Psoas muscle (tissue), 8 donors: ENCODE results near the gene CACNA1D. TPM values are rescaled to one million over a fixed set of nuclear protein-coding genes. Genes with fewer than 3 reads are reported as not detected.
A peak's percentile ranks its signal among the peaks of the same experiment; 100 is the strongest.

Experiments used
- ATAC-seq, 4 donors: fragments of 200-7000 bp; cut with Tn5 transposase; one replicate each; pipeline ENCODE4 v1.9.1; 2020; ENCODE audit warnings: moderate library complexity in 3 of 4, mild to moderate bottlenecking in 2 of 4
- DNase-seq, 2 donors: peaks; one replicate each; pipeline ENCODE4 v3.0.0-alpha.2; 2020
- H3K27ac ChIP-seq: fragments of 200-600 bp; one replicate; pipeline ENCODE4 v1.8.0; 2022
- H3K27me3 ChIP-seq, 3 donors: fragments of 200-600 bp in 1 of 3; one replicate each; pipeline versions ENCODE4 v1.6.1 to v1.8.0; 2013 to 2022; ENCODE audit warnings: low read length in 2 of 3, mild to moderate bottlenecking in 2 of 3, moderate library complexity in 1 of 3; ENCODE audit not compliant: insufficient read depth in 3 of 3
- H3K36me3 ChIP-seq, 2 donors: fragments of 200-600 bp in 1 of 2; one replicate each; pipeline versions ENCODE4 v1.6.1 to v1.8.0; 2013 to 2022; ENCODE audit warnings: low read depth in 1 of 2, mild to moderate bottlenecking in 1 of 2, moderate library complexity in 1 of 2; ENCODE audit not compliant: insufficient read depth in 1 of 2
- H3K4me1 ChIP-seq: fragments of 200-600 bp; one replicate; pipeline ENCODE4 v1.8.0; 2022
- H3K4me3 ChIP-seq: fragments of 200-600 bp; one replicate; pipeline ENCODE4 v1.8.0; 2022; ENCODE audit warnings: mild to moderate bottlenecking
- H3K9me3 ChIP-seq: fragments of 200-600 bp; one replicate; pipeline ENCODE4 v1.8.0; 2022
- CTCF ChIP-seq: fragments of 200-600 bp; IDR thresholded peaks from one replicate; pipeline ENCODE4 v1.8.0; 2022; ENCODE audit warnings: antibody characterized with exemption
- WGBS, 3 donors: extraction: QIAGEN DNeasy Blood & Tissue Kit; methylation state at CpG; one replicate each; pipeline versions ENCODE4 v1.1.6 to v1.1.7; 2013; 5-methylcytosine and 5-hydroxymethylcytosine counted together
- intact Hi-C, 2 donors: fragments of 100-400 bp; cut with DNase I; formaldehyde crosslinking; loops; one replicate each; pipeline versions ENCODE4 v1.11.0 to v1.14.2; 2022
- polyA plus RNA-seq, 3 donors: library from polyadenylated mRNA; stranded (reverse); fragments of 200-250 nt; gene quantifications; one replicate each; pipeline ENCODE4 v1.2.3, GENCODE V29; 2013
- total RNA-seq, 4 donors: library from RNA; stranded (reverse); fragmentation: NEBNext Ultra II Directional in 2 of 4; extraction: Animal tissue kit (Norgen Biotek cat#: 25700) in 2 of 4; gene quantifications; one replicate each; pipeline versions ENCODE4 v1.2.1 to v1.2.4, GENCODE V29; 2021 to 2023
- donor health status: healthy with polysubstance abuse.
- donor health status: DM: no; HTN: no; CAD: no; lungs with moderate emphysema.
- donor health status: Bipolar disorder and iron deficiency.
- donor health status: healthy.
- donor health status: DM: yes; HTN: yes; CAD: no.
- donor health status: DM: no; HTN: no; CAD: no.
- donor health status: DM: no; HTN: no; CAD: no.
- donor health status: DM: yes; HTN: yes; CAD: no.

The CACNA1D gene
- total and polyA plus RNA-seq, 7 donors: 0.05 to 0.82 (median 0.28) TPM; not detected in 2

DNA sequence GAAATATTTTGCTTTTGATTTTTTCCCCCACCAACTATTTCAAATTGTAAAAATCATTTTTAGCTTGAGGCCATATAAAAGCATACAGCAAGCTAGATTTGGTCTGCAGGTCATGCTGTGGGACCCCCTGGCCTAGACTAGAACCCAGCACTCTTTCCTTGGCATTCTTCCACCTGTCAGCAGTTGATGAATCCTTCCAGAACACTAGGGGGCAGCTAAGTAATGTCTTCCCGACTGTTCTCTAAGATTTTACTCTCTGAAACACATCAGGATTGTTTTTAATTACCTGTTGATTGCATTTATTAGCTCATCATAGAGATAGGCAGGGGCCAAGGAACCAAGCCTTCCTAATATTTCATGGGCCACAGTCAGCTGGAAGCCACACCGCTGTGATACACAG is 174.5 kb downstream of the CACNA1D start:
- intact Hi-C loops: no loop called here
- ATAC-seq: no peak
- peak; percentile 17 for TF ChIP-seq CTCF

GRCh38 chr3:53670721-53671120 is 176.3 kb downstream of the CACNA1D start:
- intact Hi-C loops: no loop called here
- WGBS, 3 donors: 65 to 80% (median 67%) methylated on average over 3 of the region's 3 CpGs
- H3K36me3 ChIP-seq: no peaks in the 10 kb centered on the region
- no peak overlapping the region for H3K4me3 ChIP-seq
- no peak for TF ChIP-seq CTCF
- H3K27ac ChIP-seq: no peak overlapping the region
- no peaks in the 10 kb centered on the region for H3K27me3 ChIP-seq
- ATAC-seq (no peak), DNase-seq (no peak)
- no peaks in the 10 kb centered on the region for H3K4me1 ChIP-seq
- H3K9me3 ChIP-seq: no peaks in the 10 kb centered on the region

More for the DNA sequence above, 174.5 kb downstream of the CACNA1D start:
- Histone ChIP-seq H3K27ac (no peak overlapping the region), H3K36me3 (no peaks in the 10 kb centered on the region), H3K4me3 (no peak overlapping the region), H3K27me3 (no peaks in the 10 kb centered on the region), H3K4me1 (no peaks in the 10 kb centered on the region), H3K9me3 (no peaks in the 10 kb centered on the region)
- WGBS, 3 donors: 17 to 29% (median 17%) methylated on average over 2 of the region's 2 CpGs
- no peak for DNase-seq

DNA sequence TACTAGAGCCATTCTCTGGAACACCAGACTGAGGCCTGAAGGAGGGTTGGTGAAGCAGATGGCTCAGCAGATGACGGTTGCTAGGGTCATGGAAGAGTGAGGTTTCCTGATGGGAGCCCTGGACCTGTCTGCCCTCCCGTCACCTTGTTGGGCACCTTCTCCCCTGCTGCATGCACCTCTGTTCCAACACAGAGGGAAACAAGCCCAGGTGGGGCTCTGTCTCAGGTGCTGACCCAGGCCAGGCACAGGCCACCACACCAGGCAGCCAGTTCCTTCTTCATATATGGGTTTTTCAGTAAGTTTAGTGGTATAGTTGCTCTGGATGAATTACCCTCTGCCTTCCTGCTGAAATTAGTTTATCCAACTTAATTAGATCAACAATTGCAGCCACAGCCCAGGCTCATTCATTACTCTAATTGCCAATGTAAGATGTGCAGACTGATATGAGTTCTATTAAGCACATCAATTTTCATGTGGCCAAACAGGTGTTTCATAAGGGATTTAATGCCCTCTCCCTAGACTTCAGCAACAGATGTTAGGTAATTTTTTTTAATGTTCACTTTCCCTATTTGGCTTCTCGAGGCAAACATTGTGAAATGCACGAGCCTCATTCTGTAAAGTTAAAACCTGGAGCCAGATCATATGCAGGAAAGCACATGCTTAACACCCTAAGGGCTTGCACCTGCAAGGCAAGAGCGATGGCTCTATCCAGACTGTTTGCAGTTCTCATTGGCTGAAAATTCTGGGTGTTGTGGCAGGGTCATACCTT is 177.0 kb downstream of the CACNA1D start:
- DNase-seq (no peak), ATAC-seq (no peak)
- H3K9me3 ChIP-seq: no peaks in the 10 kb centered on the region
- H3K4me3 ChIP-seq: no peak overlapping the region
- TF ChIP-seq CTCF: no peak
- intact Hi-C loops: no loop called here
- H3K4me1 ChIP-seq: no peaks in the 10 kb centered on the region
- 75 to 86% (median 78%) methylated on average over 5 of the region's 5 CpGs for WGBS, 3 donors
- no peak overlapping the region for H3K27ac ChIP-seq
- H3K27me3 ChIP-seq: no peaks in the 10 kb centered on the region
- no peaks in the 10 kb centered on the region for H3K36me3 ChIP-seq

- intact Hi-C loops: no loop called here
- WGBS, 3 donors: 62 to 64% (median 63%) methylated on average over 1 of the region's 1 CpG
- Histone ChIP-seq H3K36me3 (no peaks in the 10 kb centered on the region), H3K27me3 (no peaks in the 10 kb centered on the region), H3K4me1 (no peaks in the 10 kb centered on the region), H3K27ac (no peak overlapping the region), H3K9me3 (no peaks in the 10 kb centered on the region), H3K4me3 (no peak overlapping the region)
- no peak for TF ChIP-seq CTCF
- ATAC-seq (no peak), DNase-seq (no peak)
Measured at GRCh38 chr3:53671961-53672299, 177.5 kb downstream of the CACNA1D start.

- Histone ChIP-seq H3K4me3 (no peak overlapping the region), H3K9me3 (no peaks in the 10 kb centered on the region), H3K4me1 (no peaks in the 10 kb centered on the region), H3K27me3 (no peaks in the 10 kb centered on the region), H3K27ac (no peak overlapping the region), H3K36me3 (no peaks in the 10 kb centered on the region)
- ATAC-seq: no peak
- intact Hi-C loops: no loop called here
- no peak for DNase-seq
- WGBS, 3 donors: 50 to 56% (median 50%) methylated on average over 5 of the region's 5 CpGs
- no peak for TF ChIP-seq CTCF
Measured at GRCh38 chr3:53672981-53673380, 178.6 kb downstream of the CACNA1D start.
